CD4-positive, CD25-positive, alpha-beta regulatory T cell (primary cell): ENCODE results near the gene SLC24A3. TPM values are rescaled to one million over a fixed set of nuclear protein-coding genes. Genes with fewer than 3 reads are reported as not detected.

Experiments used
- ATAC-seq, 2 donors: fragments of 150-1000 bp; cut with Tn5 transposase; one replicate each; pipeline ENCODE4 v1.10.0; 2021; ENCODE audit warnings: low read depth in 2 of 2, moderate number of reproducible peaks in 2 of 2, moderate library complexity in 1 of 2
- DNase-seq, 3 donors: peaks; one replicate each; pipeline versions ENCODE4 v3.0.0 to v3.0.0-alpha.2; 2012 to 2022; ENCODE audit warnings: mixed read lengths in 1 of 3
- H3K27ac ChIP-seq: one replicate; pipeline ENCODE4 v1.7.0; 2013; ENCODE audit warnings: mild to moderate bottlenecking, low read length; ENCODE audit not compliant: insufficient read depth, poor library complexity, severe bottlenecking
- H3K27me3 ChIP-seq: one replicate; pipeline ENCODE4 v1.7.0; 2013; ENCODE audit warnings: low read length; ENCODE audit not compliant: control insufficient read depth, insufficient read depth
- H3K36me3 ChIP-seq: one replicate; pipeline ENCODE4 v1.7.0; 2013; ENCODE audit warnings: mild to moderate bottlenecking, low read length, moderate library complexity; ENCODE audit not compliant: control insufficient read depth, insufficient read depth
- H3K4me1 ChIP-seq: 2 replicates; pipeline ENCODE4 v1.7.0; 2013; ENCODE audit warnings: mild to moderate bottlenecking, low read length; ENCODE audit not compliant: insufficient read depth, control insufficient read depth, poor library complexity, severe bottlenecking
- H3K4me3 ChIP-seq: one replicate; pipeline ENCODE4 v1.7.0; 2013; ENCODE audit warnings: low read depth, mild to moderate bottlenecking, low read length, moderate library complexity
- H3K9me3 ChIP-seq, 2 experiments: 1 replicate in 1 of 2; 2 replicates in 1 of 2; pipeline ENCODE4 v1.7.0; 2013; ENCODE audit warnings: low read length in 2 of 2, mild to moderate bottlenecking in 1 of 2, moderate library complexity in 1 of 2; ENCODE audit not compliant: control insufficient read depth in 2 of 2
- H3K27ac Mint-ChIP-seq, 3 donors: one replicate each; pipeline ENCODE4 v1.8.0; 2020 to 2022; ENCODE audit warnings: mild to moderate bottlenecking in 3 of 3, mixed read lengths in 3 of 3, moderate library complexity in 2 of 3
- H3K27me3 Mint-ChIP-seq: one replicate; pipeline ENCODE4 v1.8.0; 2022; ENCODE audit warnings: mild to moderate bottlenecking, mixed read lengths
- H3K36me3 Mint-ChIP-seq: one replicate; pipeline ENCODE4 v1.8.0; 2020; ENCODE audit warnings: mixed read lengths
- H3K4me1 Mint-ChIP-seq, 4 donors: one replicate each; pipeline ENCODE4 v1.8.0; 2020 to 2022; ENCODE audit warnings: mixed read lengths in 4 of 4, mild to moderate bottlenecking in 1 of 4
- H3K4me3 Mint-ChIP-seq, 4 donors: one replicate each; pipeline ENCODE4 v1.8.0; 2020 to 2022; ENCODE audit warnings: mild to moderate bottlenecking in 4 of 4, mixed read lengths in 4 of 4, moderate library complexity in 3 of 4
- H3K9me3 Mint-ChIP-seq, 7 donors: one replicate each; pipeline ENCODE4 v1.8.0; 2020 to 2022; ENCODE audit warnings: mixed read lengths in 7 of 7, mild to moderate bottlenecking in 3 of 7, moderate library complexity in 2 of 7
- polyA plus RNA-seq, 4 donors: library from polyadenylated mRNA; unstranded; fragments of 300-500 nt; fragmentation: Illumina TruSeq; gene quantifications; one replicate each; pipeline ENCODE4 v1.2.3, GENCODE V29; 2021
- total RNA-seq: library from RNA; stranded (reverse); gene quantifications from one replicate; pipeline ENCODE4 v1.2.3, GENCODE V29; 2022

The SLC24A3 gene
- total and polyA plus RNA-seq, 5 donors from 2014 or later, result 0.25 TPM; not detected in 4

DNA sequence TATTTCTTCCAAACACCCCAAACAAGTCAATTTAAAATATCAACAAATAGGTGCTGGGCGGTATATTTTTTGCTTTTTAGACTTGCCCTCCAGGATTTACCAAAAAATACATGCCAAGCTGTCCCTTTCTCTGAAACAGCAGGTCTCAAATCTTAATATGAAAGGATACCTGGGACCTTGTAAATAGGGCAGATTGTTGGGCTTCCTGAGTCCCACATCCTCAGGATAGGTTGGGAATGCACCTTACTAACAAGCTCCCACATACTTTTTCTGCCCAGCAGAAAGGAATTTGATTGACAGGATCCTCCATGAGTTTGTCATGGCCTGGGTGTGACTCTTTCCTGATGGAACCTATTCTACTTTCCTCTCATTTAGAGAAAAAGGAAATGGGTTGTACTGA, 4.9 kb upstream of the SLC24A3 start:
- Mint-ChIP-seq H3K27me3 (peaks cover 42% of the 10 kb centered on the region), H3K27ac (no peak overlapping the region), H3K4me3 (no peak overlapping the region), H3K36me3 (no peaks in the 10 kb centered on the region), H3K9me3 (peaks cover 0 to 4% (median 0%) of the 10 kb centered on the region in 7 donors), H3K4me1 (peaks cover 0 to 4% (median 0%) of the 10 kb centered on the region in 4 donors)
- Histone ChIP-seq H3K36me3 (no peaks in the 10 kb centered on the region), H3K4me3 (no peak overlapping the region), H3K4me1 (no peaks in the 10 kb centered on the region), H3K9me3 (no peaks in the 10 kb centered on the region), H3K27me3 (peaks cover 6% of the 10 kb centered on the region), H3K27ac (no peak overlapping the region)
- DNase-seq (no peak), ATAC-seq (no peak)

DNA sequence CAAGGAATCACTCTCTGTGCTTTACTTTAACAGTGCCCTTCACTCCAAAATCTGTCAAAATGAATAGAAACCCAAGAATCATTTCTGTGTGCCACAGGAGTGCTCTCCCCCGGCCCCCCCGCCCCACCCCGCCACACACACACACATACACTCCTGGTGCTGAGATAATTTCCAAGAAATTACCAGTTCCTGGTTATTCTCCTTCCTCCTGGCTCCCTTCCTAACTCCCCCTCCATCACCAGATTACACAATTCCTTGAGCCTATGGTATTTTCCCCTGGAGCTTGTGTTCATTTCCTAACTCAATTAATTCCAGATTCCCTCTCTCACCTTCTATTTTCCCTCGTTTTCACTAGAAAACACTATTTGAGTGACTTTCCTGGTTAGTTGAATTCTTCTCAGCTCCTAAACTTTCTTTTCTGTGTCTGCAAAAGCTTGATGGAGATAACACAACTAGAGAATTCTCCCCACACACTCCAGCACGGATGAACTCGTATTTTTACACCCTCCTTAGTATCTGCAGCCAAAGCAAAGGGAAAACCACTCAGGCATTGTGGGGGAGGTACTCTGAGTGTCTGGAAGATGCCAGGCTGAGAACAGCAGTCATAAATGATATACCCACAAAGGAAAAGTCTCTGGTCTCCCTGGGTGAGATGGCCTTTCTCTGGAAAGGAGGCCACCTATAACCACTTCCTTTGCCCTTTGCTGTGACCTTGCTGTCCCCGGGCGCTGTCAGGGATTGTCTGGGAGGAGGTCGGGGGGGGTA, 1.9 kb upstream of the SLC24A3 start:
- H3K27me3 ChIP-seq, result peaks cover 8% of the 10 kb centered on the region
- no peaks in the 10 kb centered on the region for H3K36me3 ChIP-seq
- H3K4me1 ChIP-seq, result no peaks in the 10 kb centered on the region
- H3K9me3 ChIP-seq, result no peaks in the 10 kb centered on the region
- Mint-ChIP-seq H3K4me3 (no peak overlapping the region), H3K27ac (no peak overlapping the region), H3K9me3 (peaks cover 0 to 3% (median 0%) of the 10 kb centered on the region in 7 donors), H3K4me1 (peaks cover 0 to 4% (median 0%) of the 10 kb centered on the region in 4 donors), H3K36me3 (no peaks in the 10 kb centered on the region), H3K27me3 (peaks cover 63% of the 10 kb centered on the region)
- no peak overlapping the region for H3K27ac ChIP-seq
- no peak for DNase-seq
- H3K4me3 ChIP-seq, result no peak overlapping the region
- no peak for ATAC-seq

GRCh38 chr20:19211252-19211651, 1.2 kb upstream of the SLC24A3 start:
- ATAC-seq (no peak), DNase-seq (no peak)
- H3K9me3 ChIP-seq, result no peaks in the 10 kb centered on the region
- H3K4me1 Mint-ChIP-seq, result peaks cover 0 to 4% (median 0%) of the 10 kb centered on the region in 4 donors
- no peak overlapping the region for H3K27ac ChIP-seq
- peaks cover 0 to 3% (median 0%) of the 10 kb centered on the region in 7 donors for H3K9me3 Mint-ChIP-seq
- no peak overlapping the region for H3K4me3 Mint-ChIP-seq
- no peak overlapping the region for H3K4me3 ChIP-seq
- H3K4me1 ChIP-seq, result no peaks in the 10 kb centered on the region
- no peaks in the 10 kb centered on the region for H3K36me3 Mint-ChIP-seq
- no peak overlapping the region for H3K27ac Mint-ChIP-seq
- peaks cover 61% of the 10 kb centered on the region for H3K27me3 Mint-ChIP-seq
- H3K36me3 ChIP-seq, result no peaks in the 10 kb centered on the region
- peaks cover 8% of the 10 kb centered on the region for H3K27me3 ChIP-seq

- H3K4me3 ChIP-seq, result no peak overlapping the region
- H3K27me3 Mint-ChIP-seq, result peaks cover 61% of the 10 kb centered on the region
- H3K36me3 ChIP-seq, result no peaks in the 10 kb centered on the region
- no peak overlapping the region for H3K4me3 Mint-ChIP-seq
- peaks cover 0 to 4% (median 0%) of the 10 kb centered on the region in 4 donors for H3K4me1 Mint-ChIP-seq
- H3K27ac Mint-ChIP-seq, result no peak overlapping the region
- H3K4me1 ChIP-seq, result no peaks in the 10 kb centered on the region
- H3K9me3 ChIP-seq, result no peaks in the 10 kb centered on the region
- peaks cover 8% of the 10 kb centered on the region for H3K27me3 ChIP-seq
- no peak for ATAC-seq
- no peak overlapping the region for H3K27ac ChIP-seq
- no peak for DNase-seq
- H3K36me3 Mint-ChIP-seq, result no peaks in the 10 kb centered on the region
- H3K9me3 Mint-ChIP-seq, result peaks cover 0 to 3% (median 0%) of the 10 kb centered on the region in 7 donors
These were observed 577 bp upstream of the SLC24A3 start for GRCh38 chr20:19211661-19212468.

DNA sequence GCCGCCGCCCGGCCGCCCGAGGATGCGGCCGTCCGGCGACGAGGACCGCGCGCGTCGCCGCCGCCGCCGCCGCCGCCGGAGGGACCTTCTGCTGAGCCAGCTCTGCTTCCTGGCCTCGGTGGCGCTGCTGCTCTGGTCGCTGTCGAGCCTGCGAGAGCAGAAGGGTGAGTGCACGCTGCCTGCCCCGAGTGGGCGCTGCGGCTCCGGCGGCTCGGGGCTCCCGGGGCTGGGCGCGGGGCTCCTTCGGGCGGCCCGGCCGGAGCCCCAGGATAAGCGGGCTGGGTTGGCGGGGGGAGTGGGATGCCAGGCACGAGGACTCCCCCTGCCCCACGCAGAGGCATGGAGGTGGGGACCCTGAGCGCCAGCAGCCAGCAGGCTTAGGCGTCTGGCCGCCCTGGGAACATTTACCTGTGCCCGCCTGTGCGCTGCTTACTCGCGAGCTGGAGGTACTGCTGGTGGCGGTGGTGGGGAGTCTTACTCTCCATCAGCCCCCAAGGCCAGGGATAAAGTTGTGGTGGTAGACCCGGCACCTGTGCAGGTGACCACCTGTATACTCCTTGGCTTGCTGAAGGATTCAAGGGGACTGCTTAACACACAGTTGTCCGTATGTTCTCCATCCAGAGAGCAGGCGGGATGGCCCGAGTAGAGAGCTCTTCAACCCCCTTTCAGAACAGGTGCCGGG, 520 bp downstream of the SLC24A3 start:
- Mint-ChIP-seq H3K36me3 (no peaks in the 10 kb centered on the region), H3K4me3 (no peak overlapping the region), H3K9me3 (peaks cover 0 to 3% (median 0%) of the 10 kb centered on the region in 7 donors), H3K4me1 (peaks cover 0 to 4% (median 0%) of the 10 kb centered on the region in 4 donors), H3K27me3 (peaks cover 55% of the 10 kb centered on the region), H3K27ac (no peak overlapping the region)
- DNase-seq (peak in 1 of 3 donors; percentile 4), ATAC-seq (no peak)
- Histone ChIP-seq H3K9me3 (no peaks in the 10 kb centered on the region), H3K4me1 (no peaks in the 10 kb centered on the region), H3K27me3 (peaks cover 8% of the 10 kb centered on the region), H3K36me3 (no peaks in the 10 kb centered on the region), H3K4me3 (no peak overlapping the region), H3K27ac (no peak overlapping the region)

- Mint-ChIP-seq H3K27me3 (peaks cover 50% of the 10 kb centered on the region), H3K36me3 (no peaks in the 10 kb centered on the region), H3K4me1 (peaks cover 0 to 4% (median 0%) of the 10 kb centered on the region in 4 donors), H3K27ac (no peak overlapping the region), H3K9me3 (peaks cover 0 to 3% (median 0%) of the 10 kb centered on the region in 7 donors), H3K4me3 (no peak overlapping the region)
- Histone ChIP-seq H3K9me3 (no peaks in the 10 kb centered on the region), H3K27ac (no peak overlapping the region), H3K4me3 (no peak overlapping the region), H3K27me3 (peaks cover 6% of the 10 kb centered on the region), H3K36me3 (no peaks in the 10 kb centered on the region), H3K4me1 (no peaks in the 10 kb centered on the region)
- ATAC-seq (no peak), DNase-seq (no peak)
These were observed 1.6 kb downstream of the SLC24A3 start for GRCh38 chr20:19213946-19214490.

DNA sequence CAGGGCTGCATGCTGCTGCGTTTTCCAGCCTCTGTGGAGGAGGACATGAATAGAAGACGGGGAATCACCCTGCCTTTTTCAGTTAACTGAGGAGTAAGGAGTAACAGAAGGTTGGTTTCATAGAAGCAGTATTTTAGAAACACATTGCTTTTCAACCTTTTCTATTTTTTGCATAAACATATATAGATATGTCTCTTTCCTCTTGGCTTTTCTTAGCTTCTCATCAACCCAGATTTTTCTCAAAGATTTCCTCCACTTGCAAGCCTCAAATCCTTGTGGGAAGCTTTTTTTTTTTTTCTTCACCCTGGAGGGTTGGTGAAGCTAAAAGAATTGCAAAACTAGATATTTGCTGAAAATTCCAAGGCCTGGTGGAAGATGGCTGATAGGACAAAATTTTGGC, 6.0 kb downstream of the SLC24A3 start:
- H3K4me1 Mint-ChIP-seq, result no peaks in the 10 kb centered on the region
- H3K4me3 ChIP-seq, result no peak overlapping the region
- H3K9me3 Mint-ChIP-seq, result peaks cover 0 to 4% (median 0%) of the 10 kb centered on the region in 7 donors
- H3K27me3 Mint-ChIP-seq, result peaks cover 19% of the 10 kb centered on the region
- no peaks in the 10 kb centered on the region for H3K36me3 ChIP-seq
- DNase-seq, result no peak
- no peak for ATAC-seq
- H3K36me3 Mint-ChIP-seq, result no peaks in the 10 kb centered on the region
- H3K27ac ChIP-seq, result no peak overlapping the region
- no peaks in the 10 kb centered on the region for H3K4me1 ChIP-seq
- H3K27me3 ChIP-seq, result peaks cover 3% of the 10 kb centered on the region
- H3K9me3 ChIP-seq, result no peaks in the 10 kb centered on the region
- H3K27ac Mint-ChIP-seq, result no peak overlapping the region
- no peak overlapping the region for H3K4me3 Mint-ChIP-seq
